ENCODE results near the gene SPEM1. TPM values are rescaled to one million over a fixed set of nuclear protein-coding genes. Genes with fewer than 3 reads are reported as not detected.
"Not testable (repeated sequence)": the region's sequence is repeated elsewhere in the genome, so short reads cannot be mapped to it uniquely, and the experiment has no call there.

SPEM1 gene
- total RNA-seq, 3 donors from 2014 or later (not counting 1 experiment from before 2014, with no cell fraction given): not detected

DNA sequence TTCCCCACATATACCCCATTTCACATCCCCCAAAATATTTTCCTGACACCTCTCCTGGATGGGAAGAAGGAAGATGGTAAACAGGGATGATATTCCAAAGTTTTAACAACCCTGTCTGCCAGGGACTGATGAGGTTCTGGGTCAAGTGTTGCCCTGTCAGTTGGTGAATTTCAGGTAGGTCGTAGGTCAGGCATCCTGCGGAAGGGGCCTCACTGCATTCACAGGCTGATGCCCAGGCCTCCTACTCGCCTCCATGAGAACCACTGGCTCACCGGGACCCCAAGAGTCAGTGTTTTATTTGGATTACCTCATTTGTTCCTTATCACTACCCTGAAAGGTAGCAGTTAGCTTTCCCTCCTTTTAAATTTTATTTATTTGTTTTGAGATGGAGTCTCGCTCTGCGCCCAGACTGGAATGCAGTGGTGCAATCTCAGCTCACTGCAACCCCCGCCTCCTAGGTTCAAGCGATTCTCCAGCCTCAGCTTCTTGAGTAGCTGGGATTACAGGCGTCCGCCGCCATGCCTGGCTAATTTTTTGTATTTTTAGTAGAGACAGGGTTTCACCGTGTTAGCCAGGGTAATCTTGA is 48.8 kb downstream of the SPEM1 start:
- no peaks in the 10 kb centered on the region for H3K9me3 Mint-ChIP-seq
- peak overlapping the region; percentile 18 to 33 for H3K27ac Mint-ChIP-seq
- H3K4me1 Mint-ChIP-seq: peaks cover 17 to 36% of the 10 kb centered on the region in 2 donors
- DNase-seq (no peak), ATAC-seq (no peak)
- H3K9me3 ChIP-seq (ENCODE audit: control insufficient read depth, insufficient read depth, low read length): no peaks in the 10 kb centered on the region
- no peaks in the 10 kb centered on the region for H3K27me3 ChIP-seq (ENCODE audit: control insufficient read depth, insufficient read depth, low read length)
- H3K4me1 ChIP-seq (ENCODE audit: control insufficient read depth, insufficient read depth, low read length): peaks cover 26% of the 10 kb centered on the region
- TF ChIP-seq, protein P1, sequence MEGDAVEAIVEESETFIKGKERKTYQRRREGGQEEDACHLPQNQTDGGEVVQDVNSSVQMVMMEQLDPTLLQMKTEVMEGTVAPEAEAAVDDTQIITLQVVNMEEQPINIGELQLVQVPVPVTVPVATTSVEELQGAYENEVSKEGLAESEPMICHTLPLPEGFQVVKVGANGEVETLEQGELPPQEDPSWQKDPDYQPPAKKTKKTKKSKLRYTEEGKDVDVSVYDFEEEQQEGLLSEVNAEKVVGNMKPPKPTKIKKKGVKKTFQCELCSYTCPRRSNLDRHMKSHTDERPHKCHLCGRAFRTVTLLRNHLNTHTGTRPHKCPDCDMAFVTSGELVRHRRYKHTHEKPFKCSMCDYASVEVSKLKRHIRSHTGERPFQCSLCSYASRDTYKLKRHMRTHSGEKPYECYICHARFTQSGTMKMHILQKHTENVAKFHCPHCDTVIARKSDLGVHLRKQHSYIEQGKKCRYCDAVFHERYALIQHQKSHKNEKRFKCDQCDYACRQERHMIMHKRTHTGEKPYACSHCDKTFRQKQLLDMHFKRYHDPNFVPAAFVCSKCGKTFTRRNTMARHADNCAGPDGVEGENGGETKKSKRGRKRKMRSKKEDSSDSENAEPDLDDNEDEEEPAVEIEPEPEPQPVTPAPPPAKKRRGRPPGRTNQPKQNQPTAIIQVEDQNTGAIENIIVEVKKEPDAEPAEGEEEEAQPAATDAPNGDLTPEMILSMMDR (IDR thresholded peaks at IDR 0.05): no peak
- H3K27me3 Mint-ChIP-seq (ENCODE audit: low read depth in 2 of 2): no peaks in the 10 kb centered on the region
- peaks cover 16% of the 10 kb centered on the region for H3K36me3 ChIP-seq (ENCODE audit: control insufficient read depth, insufficient read depth, low read length)
- 90% methylated on average over 12 of the region's 12 CpGs for WGBS (ENCODE audit: insufficient coverage)
- H3K4me3 Mint-ChIP-seq: no peak overlapping the region
- no peak overlapping the region for H3K27ac ChIP-seq (ENCODE audit: low read length)
- intact Hi-C loops (cut with micrococcal nuclease): no loop called here
- no peaks in the 10 kb centered on the region for H3K36me3 Mint-ChIP-seq
- H3K4me3 ChIP-seq (ENCODE audit: low read length): no peak overlapping the region

DNA sequence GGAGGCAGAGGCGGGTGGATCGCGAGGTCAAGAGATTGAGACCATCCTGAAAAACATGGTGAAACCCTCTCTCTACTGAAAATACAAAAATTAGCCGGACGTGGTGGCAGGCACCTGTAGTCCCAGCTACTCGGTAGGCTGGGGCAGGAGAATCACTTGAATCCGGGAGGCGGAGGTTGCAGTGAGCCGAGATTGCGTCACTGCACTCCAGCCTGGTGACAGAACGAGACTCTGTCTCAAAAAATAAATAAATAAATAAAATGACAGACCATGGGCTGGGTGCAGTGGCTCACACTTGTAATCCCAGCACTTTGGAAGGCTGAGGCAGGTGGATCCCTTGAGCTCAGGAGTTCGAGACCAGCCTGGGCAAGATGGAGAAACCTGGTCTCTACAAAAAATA is 49.7 kb downstream of the SPEM1 start:
- Histone ChIP-seq H3K36me3 (ENCODE audit: control insufficient read depth, insufficient read depth, low read length) (peaks cover 13% of the 10 kb centered on the region), H3K4me1 (ENCODE audit: control insufficient read depth, insufficient read depth, low read length) (peaks cover 26% of the 10 kb centered on the region)
- H3K27ac Mint-ChIP-seq; ATAC-seq; H3K9me3 ChIP-seq (ENCODE audit: control insufficient read depth, insufficient read depth, low read length); H3K9me3 Mint-ChIP-seq; H3K36me3 Mint-ChIP-seq; intact Hi-C loops (cut with micrococcal nuclease); H3K27ac ChIP-seq (ENCODE audit: low read length); H3K27me3 ChIP-seq (ENCODE audit: control insufficient read depth, insufficient read depth, low read length); H3K4me3 ChIP-seq (ENCODE audit: low read length); H3K4me3 Mint-ChIP-seq; H3K27me3 Mint-ChIP-seq (ENCODE audit: low read depth in 2 of 2); DNase-seq: not testable (repeated sequence)
- WGBS (ENCODE audit: insufficient coverage): 98% methylated on average over 12 of the region's 12 CpGs
- H3K4me1 Mint-ChIP-seq: peaks cover 17 to 36% of the 10 kb centered on the region in 2 donors

DNA sequence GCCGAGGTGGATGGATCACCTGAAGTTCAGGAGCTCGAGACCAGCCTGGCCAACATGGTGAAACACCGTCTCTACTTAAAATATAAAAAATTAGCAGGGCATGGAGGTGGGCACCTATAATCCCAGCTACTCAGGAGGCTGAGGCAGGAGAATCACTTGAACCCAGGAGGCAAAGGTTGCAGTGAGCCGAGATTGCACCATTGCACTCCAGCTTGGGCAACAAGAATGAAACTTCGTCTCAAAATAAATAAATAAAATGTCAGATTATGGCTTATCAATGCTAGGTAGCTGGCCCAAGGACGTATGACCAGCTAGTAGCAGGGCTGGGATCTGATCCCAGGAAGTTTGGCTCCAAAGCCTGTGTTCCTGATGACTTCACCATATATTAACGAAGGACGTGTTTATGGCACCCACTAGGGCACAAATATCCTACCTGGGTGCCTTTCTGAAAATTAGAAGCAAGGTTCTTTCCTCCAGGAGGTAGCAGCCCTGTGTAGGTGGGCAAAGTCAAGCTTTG is 50.4 kb downstream of the SPEM1 start:
- not testable (repeated sequence) for H3K36me3 Mint-ChIP-seq; H3K27ac ChIP-seq (ENCODE audit: low read length)

More for the DNA sequence above, 50.4 kb downstream of the SPEM1 start:
- peaks cover 12% of the 10 kb centered on the region for H3K36me3 ChIP-seq (ENCODE audit: control insufficient read depth, insufficient read depth, low read length)
- peaks cover 33% of the 10 kb centered on the region for H3K4me1 ChIP-seq (ENCODE audit: control insufficient read depth, insufficient read depth, low read length)
- H3K27ac Mint-ChIP-seq; DNase-seq; H3K4me3 ChIP-seq (ENCODE audit: low read length); ATAC-seq; H3K9me3 ChIP-seq (ENCODE audit: control insufficient read depth, insufficient read depth, low read length); intact Hi-C loops (cut with micrococcal nuclease); H3K27me3 Mint-ChIP-seq (ENCODE audit: low read depth in 2 of 2); H3K27me3 ChIP-seq (ENCODE audit: control insufficient read depth, insufficient read depth, low read length); H3K4me3 Mint-ChIP-seq; H3K9me3 Mint-ChIP-seq: not testable (repeated sequence)
- H3K4me1 Mint-ChIP-seq: peaks cover 21 to 41% of the 10 kb centered on the region in 2 donors
- WGBS (ENCODE audit: insufficient coverage): 96% methylated on average over 8 of the region's 8 CpGs

Other genes with a start within 250 kb of the SPEM1 start
- 1 to 10 TPM in 1 of 3 donors, under 1 TPM in 1, not detected in 1; 0.35 to 1.4 TPM for gene ASGR1, start 241.0 kb upstream of the SPEM1 start, total RNA-seq
- 10 to 100 TPM in 1 of 3 donors, 1 to 10 TPM in 2; 6.7 to 11.2 (median 8.6) TPM for gene DLG4, start 200.5 kb upstream of the SPEM1 start, total RNA-seq
- 100 to 1,000 TPM; 439 to 637 (median 607) TPM for gene ACADVL, start 200.4 kb upstream of the SPEM1 start, total RNA-seq
- gene DVL2, start 185.8 kb upstream of the SPEM1 start, total RNA-seq: 10 to 100 TPM; 46.5 to 66.6 (median 61.5) TPM
- 10 to 100 TPM; 19.3 to 32.3 (median 20.8) TPM for gene PHF23, start 180.9 kb upstream of the SPEM1 start, total RNA-seq
- gene GABARAP, start 177.9 kb upstream of the SPEM1 start, total RNA-seq: 100 to 1,000 TPM; 256 to 277 (median 276) TPM
- gene CTDNEP1, start 168.6 kb upstream of the SPEM1 start, total RNA-seq: 100 to 1,000 TPM; 127 to 139 (median 131) TPM
- gene ELP5, start 168.1 kb upstream of the SPEM1 start, total RNA-seq: 10 to 100 TPM; 30.1 to 38.5 (median 30.3) TPM
- 1 to 10 TPM in 2 of 3 donors, under 1 TPM in 1; 0.99 to 1.8 (median 1.7) TPM for gene CLDN7, start 157.8 kb upstream of the SPEM1 start, total RNA-seq
- not detected for gene SLC2A4, start 138.6 kb upstream of the SPEM1 start, total RNA-seq
- under 1 TPM in 1 of 3 donors, not detected in 2; 0.05 TPM for gene YBX2, start 125.7 kb upstream of the SPEM1 start, total RNA-seq
- 100 to 1,000 TPM; 483 to 608 (median 492) TPM for gene EIF5A, start 112.7 kb upstream of the SPEM1 start, total RNA-seq
- 100 to 1,000 TPM; 132 to 146 (median 133) TPM for gene GPS2, start 105.0 kb upstream of the SPEM1 start, total RNA-seq
- gene NEURL4, start 91.0 kb upstream of the SPEM1 start, total RNA-seq: 10 to 100 TPM; 48.9 to 57.9 (median 51.4) TPM
- 100 to 1,000 TPM; 526 to 590 (median 540) TPM for gene ACAP1, start 83.8 kb upstream of the SPEM1 start, total RNA-seq
- gene KCTD11, start 68.2 kb upstream of the SPEM1 start, total RNA-seq: 1 to 10 TPM; 5.6 to 9.7 (median 8.3) TPM
- gene TMEM95, start 65.2 kb upstream of the SPEM1 start, total RNA-seq: not detected
- gene TNK1, start 39.2 kb upstream of the SPEM1 start, total RNA-seq: 1 to 10 TPM in 1 of 3 donors, under 1 TPM in 2; 0.18 to 1.7 (median 0.73) TPM
- 10 to 100 TPM; 38.2 to 57.8 (median 47.0) TPM for gene PLSCR3, start 25.8 kb upstream of the SPEM1 start, total RNA-seq
- gene TMEM256, start 16.2 kb upstream of the SPEM1 start, total RNA-seq: 10 to 100 TPM; 31.8 to 35.9 (median 34.2) TPM
- gene NLGN2, start 12.5 kb upstream of the SPEM1 start, total RNA-seq: 1 to 10 TPM; 2.8 to 3.4 (median 3.1) TPM
- gene SPEM2, start 5.3 kb downstream of the SPEM1 start, total RNA-seq: not detected
- not detected for gene SPEM3, start 8.5 kb downstream of the SPEM1 start, total RNA-seq
- gene TMEM102, start 15.1 kb downstream of the SPEM1 start, total RNA-seq: 1 to 10 TPM; 5.1 to 8.6 (median 7.0) TPM
- gene FGF11, start 19.2 kb downstream of the SPEM1 start, total RNA-seq: 1 to 10 TPM; 1.2 to 4.2 (median 1.9) TPM
- 10 to 100 TPM in 2 of 3 donors, 1 to 10 TPM in 1; 9.8 to 10.4 (median 10.2) TPM for gene CHRNB1, start 24.7 kb downstream of the SPEM1 start, total RNA-seq
- 10 to 100 TPM; 64.0 to 72.5 (median 68.4) TPM for gene ZBTB4, start 59.3 kb downstream of the SPEM1 start, total RNA-seq
- not detected for gene SLC35G6, start 61.1 kb downstream of the SPEM1 start, total RNA-seq
- 100 to 1,000 TPM; 515 to 879 (median 524) TPM for gene POLR2A, start 64.0 kb downstream of the SPEM1 start, total RNA-seq
- 10 to 100 TPM; 49.1 to 62.6 (median 60.3) TPM for gene TNFSF12, start 128.7 kb downstream of the SPEM1 start, total RNA-seq
- gene TNFSF13, start 138.4 kb downstream of the SPEM1 start, total RNA-seq: 10 to 100 TPM in 1 of 3 donors, 1 to 10 TPM in 2; 2.7 to 11.1 (median 2.7) TPM
- 10 to 100 TPM; 36.9 to 42.3 (median 39.1) TPM for gene SENP3, start 141.6 kb downstream of the SPEM1 start, total RNA-seq
- gene CD68, start 159.3 kb downstream of the SPEM1 start, total RNA-seq: 10 to 100 TPM in 2 of 3 donors, 1 to 10 TPM in 1; 1.4 to 24.7 (median 13.0) TPM
- gene MPDU1, start 163.5 kb downstream of the SPEM1 start, total RNA-seq: 10 to 100 TPM; 26.3 to 29.2 (median 27.1) TPM
- under 1 TPM in 1 of 3 donors, not detected in 2; 0.27 TPM for gene SOX15, start 169.8 kb downstream of the SPEM1 start, total RNA-seq
- gene FXR2, start 194.6 kb downstream of the SPEM1 start, total RNA-seq: 10 to 100 TPM; 23.7 to 40.2 (median 29.5) TPM
- gene SAT2, start 207.5 kb downstream of the SPEM1 start, total RNA-seq: 10 to 100 TPM; 63.0 to 71.6 (median 70.1) TPM
- gene SHBG, start 209.8 kb downstream of the SPEM1 start, total RNA-seq: not detected
- gene ATP1B2, start 230.6 kb downstream of the SPEM1 start, total RNA-seq: under 1 TPM in 2 of 3 donors, not detected in 1; 0.18 to 0.19 TPM